Measurements from ENCODE around the gene SLC6A16.

- no peak for TF ChIP-seq EZH2 (IDR thresholded peaks at IDR 0.05)
- no peak for TF ChIP-seq CTCF (IDR thresholded peaks at IDR 0.05)
Measured at GRCh38 chr19:49328741-49329140, 3.8 kb upstream of the SLC6A16 start.

Measured in neural progenitor cell (in vitro differentiated cells).